Ovary (tissue), 3 donors: Measurements from ENCODE around the gene KCNK16.

ENCODE experiments used
- CTCF ChIP-seq, 3 donors: fragments of 450-650 bp in 2 of 3; fragments of 200-600 bp in 1 of 3; IDR thresholded peaks; one replicate each; pipeline versions ENCODE4 v1.5.1 to v1.8.0; 2016 to 2022; ENCODE audit warnings: antibody characterized with exemption in 3 of 3, mild to moderate bottlenecking in 1 of 3
- EP300 ChIP-seq: sonication (generic); formaldehyde crosslinking; IDR thresholded peaks from one replicate; pipeline ENCODE4 v1.6.1; 2017; ENCODE audit warnings: antibody characterized with exemption
- donor health status: DM: no; HTN: no; CAD: no.

- no peak for TF ChIP-seq EP300
- no peak for TF ChIP-seq CTCF (IDR thresholded peaks at IDR 0.05)
These were observed 47.9 kb upstream of the KCNK16 start for GRCh38 chr6:39370390-39370789.
